Bone marrow (tissue), 2 donors: ENCODE results near the gene RPN2.

Source experiments
- DNase-seq, 2 donors: peaks; one replicate each; lab custom pipeline; 2025; lab: John Stamatoyannopoulos, UW

Gene RPN2

DNA sequence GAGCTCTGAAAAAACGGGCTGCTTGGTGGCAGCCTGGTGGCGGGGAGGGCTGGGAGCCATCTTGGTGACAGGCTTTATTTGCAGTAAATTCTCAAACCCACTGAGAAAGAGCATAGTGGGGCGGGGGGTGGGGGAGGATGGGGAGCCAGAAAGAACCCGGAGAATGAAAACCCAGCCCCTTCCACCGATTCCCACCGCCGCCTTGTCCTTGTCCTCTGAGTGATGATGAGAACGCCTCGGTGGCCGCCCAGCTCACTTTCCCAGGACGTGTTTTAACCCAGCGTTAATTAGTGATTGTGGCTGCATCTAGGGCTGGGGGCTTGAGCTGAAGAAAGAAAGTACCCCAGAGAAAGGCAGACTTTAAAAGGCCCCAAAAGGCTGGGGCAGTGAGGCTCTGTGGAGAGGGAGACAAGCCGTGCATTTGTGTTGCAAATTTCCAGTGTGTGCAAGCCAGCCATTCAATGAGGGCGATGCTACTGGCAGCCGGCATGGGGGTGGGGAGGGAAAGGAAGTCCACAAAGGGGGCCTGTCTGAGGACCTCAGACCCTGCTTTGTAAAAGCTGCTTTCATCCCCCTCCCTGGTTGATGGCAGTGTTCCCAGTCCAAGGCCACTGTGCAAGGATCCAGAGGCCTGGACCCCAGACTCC, 88.7 kb downstream of the RPN2 start:
- DNase-seq = no peak

- DNase-seq = peak; percentile 77 to 84
These were observed 91.7 kb downstream of the RPN2 start for GRCh38 chr20:37270576-37271420.

DNA sequence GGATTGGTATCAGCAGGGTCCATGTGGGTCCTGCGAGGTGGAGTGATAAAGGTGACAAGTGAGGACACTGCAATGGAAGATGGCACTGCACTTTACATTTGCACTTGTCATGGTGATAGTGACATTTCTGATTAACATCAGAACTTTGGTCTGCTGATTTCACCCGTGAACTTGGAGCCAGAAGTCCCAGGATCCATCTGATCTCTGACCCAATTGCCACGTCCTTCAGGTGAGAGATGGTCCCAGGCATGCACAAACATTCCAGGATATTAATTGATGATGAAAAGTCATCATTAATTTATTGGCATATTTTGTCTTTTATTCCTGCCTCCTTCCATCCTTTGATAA, 92.3 kb downstream of the RPN2 start:
- DNase-seq = no peak

DNA sequence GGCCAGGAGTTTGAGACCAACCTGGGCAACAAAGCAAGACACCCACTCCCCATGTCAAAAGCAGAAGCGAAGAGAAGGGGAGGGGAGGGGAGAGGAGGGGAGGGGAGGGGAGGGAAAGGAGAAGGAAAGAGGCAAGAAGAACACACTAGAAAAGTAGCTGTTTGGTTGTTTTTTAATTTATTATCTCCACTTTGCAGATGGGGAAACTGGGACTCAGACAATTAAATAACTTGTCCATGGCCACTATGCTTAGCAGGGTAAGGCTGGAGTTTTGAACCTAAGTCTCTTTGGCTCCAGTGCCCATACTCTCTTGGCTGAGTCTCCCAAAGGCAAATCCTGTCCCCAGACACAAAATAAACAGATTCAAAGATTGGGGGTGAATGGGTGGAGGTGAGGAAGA, 94.9 kb downstream of the RPN2 start:
- no peak for DNase-seq

GRCh38 chr20:37274851-37275524, 95.9 kb downstream of the RPN2 start:
- DNase-seq = peak in 1 of 2 donors; percentile 84

DNA sequence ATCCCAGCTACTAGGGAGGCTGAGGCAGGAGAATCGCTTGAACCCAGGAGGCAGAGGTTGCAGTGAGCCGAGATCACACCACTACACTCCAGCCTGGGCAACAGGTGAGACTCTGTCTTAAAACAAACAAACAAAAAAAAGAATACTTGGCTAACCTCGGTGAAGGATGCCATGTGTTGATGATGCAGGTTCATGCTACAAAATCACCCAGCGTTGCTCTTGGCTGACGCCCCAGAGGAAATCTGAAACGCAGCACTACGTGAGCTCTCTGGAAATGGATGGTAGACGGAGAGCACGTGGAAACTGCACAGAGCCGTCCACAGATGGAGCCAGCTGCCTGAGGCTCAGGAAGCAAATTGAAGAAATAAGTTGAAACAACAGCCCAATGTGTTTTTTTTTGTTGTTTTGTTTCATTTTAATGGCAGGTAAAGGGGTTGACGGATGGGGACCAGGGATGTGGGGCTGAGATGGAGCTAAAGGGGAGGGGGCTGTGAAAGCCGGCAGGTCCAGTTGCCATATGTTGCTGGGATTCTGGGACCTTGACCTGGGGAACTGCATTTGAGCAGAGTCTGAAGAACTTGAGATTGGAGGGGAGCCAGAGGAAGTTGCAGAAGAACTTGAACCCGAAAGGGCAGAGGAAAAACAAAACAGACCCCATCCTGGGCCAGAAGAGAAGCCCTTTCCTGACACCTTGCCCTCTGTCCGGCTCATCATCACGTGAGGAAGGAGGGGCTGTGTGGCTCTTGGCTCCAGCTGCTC, 97.5 kb downstream of the RPN2 start:
- peak in 1 of 2 donors; percentile 47 for DNase-seq

GRCh38 chr20:37277253-37277593, 98.1 kb downstream of the RPN2 start:
- DNase-seq = no peak

DNA sequence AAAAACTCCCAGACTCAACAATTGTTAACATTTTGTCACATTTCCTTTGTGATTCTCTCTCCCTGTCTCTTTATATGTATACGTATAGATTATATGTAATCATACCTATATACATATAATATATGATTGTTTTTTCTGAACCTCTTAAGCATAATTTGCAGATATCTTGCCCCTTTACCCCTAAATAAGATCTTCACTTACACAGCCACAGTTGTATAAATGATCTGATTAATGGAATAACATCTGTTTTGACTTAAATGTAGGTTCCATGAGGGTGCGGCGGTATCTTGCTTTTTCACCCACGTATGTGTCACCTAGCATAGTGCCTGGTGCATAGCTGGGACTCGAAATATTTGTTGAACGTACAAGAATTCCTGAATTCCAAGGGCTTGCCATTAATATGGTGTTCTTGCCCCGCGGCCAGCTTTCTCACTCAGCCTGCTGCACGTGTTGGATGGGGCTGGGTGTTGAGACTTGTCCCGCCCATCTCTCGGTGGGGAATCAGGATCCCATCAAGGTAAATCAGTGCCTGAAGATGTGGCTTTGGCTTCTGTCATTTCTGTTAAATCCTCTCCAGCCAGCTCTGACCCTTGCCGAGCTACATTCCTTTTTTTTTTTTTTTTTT, 99.9 kb downstream of the RPN2 start:
- no peak for DNase-seq

DNA sequence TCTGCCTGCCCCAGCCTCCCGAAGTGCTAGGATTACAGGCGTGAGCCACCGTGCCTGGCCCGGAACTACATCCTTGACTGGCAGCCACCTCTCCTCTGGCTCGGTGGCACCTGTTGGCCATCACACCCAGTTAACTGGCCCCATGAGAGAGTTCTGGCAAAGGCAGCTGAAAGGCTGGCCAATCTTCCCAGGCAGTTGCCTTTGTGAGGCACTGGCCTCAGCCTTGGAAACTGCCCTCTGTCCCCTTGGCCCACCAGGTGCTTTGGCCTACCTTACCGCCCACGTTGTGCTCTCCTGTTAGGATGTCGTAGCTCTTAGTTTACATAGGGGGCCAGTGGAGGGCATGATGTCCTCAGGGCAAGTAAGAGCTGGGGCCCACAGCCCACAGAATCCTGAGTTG, 100.7 kb downstream of the RPN2 start:
- no peak for DNase-seq

GRCh38 chr20:37280403-37280802, 101.3 kb downstream of the RPN2 start:
- DNase-seq = no peak

GRCh38 chr20:37282556-37282955, 103.4 kb downstream of the RPN2 start:
- no peak for DNase-seq

GRCh38 chr20:37283530-37284195, 104.5 kb downstream of the RPN2 start:
- DNase-seq = no peak

- no peak for DNase-seq
These were observed 105.6 kb downstream of the RPN2 start for GRCh38 chr20:37284691-37285161.

DNA sequence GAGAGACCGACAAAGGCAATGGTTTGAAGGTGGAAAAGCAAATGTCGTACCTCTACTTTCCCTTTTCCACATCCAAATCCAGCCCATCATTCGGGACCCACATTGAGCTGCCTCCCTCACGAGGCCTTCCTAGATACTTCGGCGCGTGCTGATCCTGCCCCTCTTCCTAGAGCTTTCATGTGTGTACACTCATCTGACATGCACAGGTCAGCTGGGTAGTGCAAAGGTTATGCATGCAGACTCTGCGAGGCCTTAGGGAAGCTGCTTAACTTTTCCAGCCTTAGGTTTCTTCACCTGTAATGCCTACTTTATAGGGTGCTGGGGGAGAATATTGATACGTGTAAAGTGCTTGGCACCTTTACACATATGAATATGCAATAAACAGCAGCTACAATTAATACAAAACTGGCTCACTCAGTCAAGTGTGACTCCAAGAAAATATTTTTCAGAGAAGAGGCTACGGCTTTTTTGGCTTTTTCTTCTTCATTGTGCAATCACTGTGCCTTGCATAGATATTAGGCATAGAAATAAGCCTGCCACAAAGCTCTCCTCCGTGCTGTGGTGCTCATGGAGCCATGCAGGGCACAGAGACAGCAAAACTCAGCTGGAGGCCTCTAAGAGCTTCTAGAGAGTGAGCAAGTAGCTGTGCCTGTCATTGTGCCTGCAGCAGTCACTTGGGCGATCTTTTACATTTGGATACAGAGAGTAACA, 106.7 kb downstream of the RPN2 start:
- DNase-seq = no peak

DNA sequence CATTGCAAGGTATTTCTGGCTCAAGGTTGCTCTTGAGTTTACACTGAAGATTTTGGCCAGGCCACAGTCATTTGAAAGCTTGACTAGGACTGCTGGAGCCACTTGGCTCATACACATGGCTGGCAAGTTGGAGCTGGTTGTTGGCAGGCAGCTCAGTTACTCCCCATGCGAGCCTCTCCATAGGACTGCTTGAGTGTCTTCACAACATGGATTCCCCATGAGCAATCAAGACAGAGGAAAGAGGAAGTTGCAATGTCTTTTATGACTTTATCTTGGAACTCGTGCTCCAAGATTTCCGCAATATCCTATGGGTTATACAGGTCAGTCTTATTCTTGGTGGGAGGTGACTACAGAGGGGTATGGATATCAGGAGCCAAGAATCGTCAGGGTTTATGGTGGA, 109.0 kb downstream of the RPN2 start:
- DNase-seq = no peak

DNA sequence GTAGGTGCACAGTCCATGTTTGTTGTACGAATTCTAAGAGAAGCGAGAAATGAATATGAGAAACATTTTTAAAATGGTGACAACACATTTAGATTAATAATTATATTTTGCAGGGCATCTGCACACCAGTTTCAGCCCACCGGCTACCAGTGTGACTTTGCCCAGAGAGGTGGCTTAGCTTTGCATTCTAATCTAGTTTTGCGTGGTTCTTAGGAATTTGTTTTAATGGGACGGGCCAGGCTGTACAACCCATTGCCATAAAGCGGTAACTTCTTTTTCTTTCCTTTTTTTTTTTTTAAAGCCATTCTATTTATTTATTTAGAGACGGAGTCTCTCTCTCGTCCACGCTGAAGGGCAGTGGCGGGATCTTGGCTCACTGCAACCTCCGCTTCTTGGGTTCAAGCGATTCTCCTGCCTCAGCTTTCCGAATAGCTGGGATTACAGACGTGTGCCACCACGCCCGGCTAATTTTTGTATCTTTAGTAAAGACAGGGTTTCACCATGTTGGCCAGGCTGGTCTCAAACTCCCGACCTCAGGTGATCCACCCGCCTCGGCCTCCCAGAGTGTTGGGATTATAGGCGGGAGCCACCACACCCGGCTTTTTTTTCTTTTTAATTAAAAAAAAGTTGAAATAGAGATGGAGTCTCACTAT, 111.2 kb downstream of the RPN2 start:
- no peak for DNase-seq
